HG03575 (cell line): ENCODE results near the gene ACOXL.
"Not testable (repeated sequence)": the region's sequence is repeated elsewhere in the genome, so short reads cannot be mapped to it uniquely, and the experiment has no call there.

ENCODE experiments used
- ATAC-seq: cut with Tn5 transposase; IDR thresholded peaks from one replicate; pipeline ENCODE4 v1.9.1; 2021; ENCODE audit not compliant: unreplicated experiment, insufficient number of reproducible peaks, low FRiP score; ENCODE audit errors: extremely low read depth

The ACOXL gene

GRCh38 chr2:111032721-111033429 is 300.5 kb downstream of the ACOXL start:
- no peak for ATAC-seq

DNA sequence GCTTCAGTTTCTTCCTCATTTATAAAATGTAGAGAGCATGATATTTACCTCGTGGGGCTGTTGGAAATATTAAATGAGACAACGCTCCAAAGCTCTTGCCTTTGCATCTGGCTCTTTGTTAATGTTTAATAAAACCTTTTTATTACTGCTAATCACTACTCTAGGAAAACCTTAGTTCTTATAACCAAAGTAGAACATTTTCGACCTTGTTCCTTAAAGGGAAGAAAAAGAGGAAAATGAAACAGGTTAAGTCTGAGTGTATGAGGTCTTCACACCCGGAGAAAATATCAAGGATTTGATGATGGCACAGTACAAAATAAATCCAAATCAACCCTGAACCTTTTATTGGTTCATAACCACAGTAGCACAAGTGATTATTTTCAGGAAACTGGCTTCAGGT is 301.8 kb downstream of the ACOXL start:
- no peak for ATAC-seq

GRCh38 chr2:111034606-111035005 is 302.2 kb downstream of the ACOXL start:
- ATAC-seq, result no peak

DNA sequence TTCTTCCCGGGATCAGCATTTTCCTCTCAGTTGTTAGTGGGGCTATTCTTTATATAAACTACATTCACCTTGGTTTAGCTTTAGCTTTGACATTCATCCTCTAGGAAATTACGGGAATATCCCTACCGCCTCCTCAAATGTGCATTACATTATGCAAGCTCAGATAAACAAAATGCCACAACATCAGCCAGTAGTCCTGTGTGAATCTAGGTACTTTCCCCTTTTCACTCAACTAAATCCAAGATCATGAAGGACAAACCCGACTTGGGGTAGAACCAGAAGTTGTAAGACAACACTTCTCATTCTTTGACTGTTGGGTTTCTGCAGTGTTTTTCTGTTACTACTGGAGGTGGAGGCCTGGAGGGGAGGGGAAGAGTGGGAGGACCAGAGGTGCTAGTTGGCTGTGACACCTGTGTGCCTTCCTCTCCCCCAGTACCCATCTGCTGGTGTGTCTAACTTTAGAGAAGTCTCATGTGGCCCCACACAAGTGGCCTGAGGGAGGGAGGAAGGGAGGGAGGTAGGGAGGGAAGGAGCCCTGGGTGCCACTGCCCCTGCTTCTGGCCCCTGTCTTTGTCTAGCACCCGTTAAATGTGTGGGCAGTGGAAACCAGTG is 303.6 kb downstream of the ACOXL start:
- no peak for ATAC-seq

DNA sequence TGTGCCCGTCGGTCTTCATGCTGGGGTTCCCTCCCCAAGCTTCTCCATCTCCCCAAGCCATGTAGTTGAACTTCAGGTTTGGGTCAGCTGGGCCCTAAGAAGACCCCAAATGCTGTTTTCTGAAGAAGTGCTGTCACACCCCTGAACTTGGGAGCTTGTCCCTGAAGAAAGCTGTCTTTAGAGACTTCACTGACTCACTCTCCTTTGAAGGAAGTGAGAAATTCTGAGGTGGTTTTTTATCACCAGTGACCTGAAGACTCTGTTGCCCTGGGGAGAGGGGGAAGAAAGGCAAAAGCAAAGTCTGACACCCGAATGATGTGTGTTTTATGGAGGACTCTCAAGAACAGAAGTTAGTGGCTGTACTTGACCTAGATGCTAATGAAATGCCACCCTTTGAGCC is 304.8 kb downstream of the ACOXL start:
- ATAC-seq, result no peak

- ATAC-seq, result no peak
These were observed 307.4 kb downstream of the ACOXL start for GRCh38 chr2:111039628-111040383.

GRCh38 chr2:111041398-111042202 is 309.2 kb downstream of the ACOXL start:
- ATAC-seq, result no peak

DNA sequence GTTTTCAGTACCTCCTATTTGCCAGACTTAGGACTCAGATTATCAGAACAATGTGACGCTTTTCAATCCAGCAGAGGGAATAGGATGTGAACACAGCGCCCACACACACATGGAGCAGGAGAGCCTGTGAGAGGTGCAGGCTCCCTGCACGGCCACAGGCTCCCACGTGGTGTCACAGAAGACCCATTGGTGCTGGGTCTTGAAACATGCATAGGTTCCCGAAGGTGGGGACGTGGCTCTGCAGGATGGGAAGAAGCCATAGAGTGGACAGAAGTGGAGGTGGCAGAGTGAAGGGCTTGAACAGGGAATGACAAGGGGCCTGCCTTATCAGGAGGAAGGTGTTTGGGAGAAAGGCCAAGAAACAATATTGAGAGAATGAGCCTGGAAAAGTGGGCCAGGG is 309.9 kb downstream of the ACOXL start:
- no peak for ATAC-seq

DNA sequence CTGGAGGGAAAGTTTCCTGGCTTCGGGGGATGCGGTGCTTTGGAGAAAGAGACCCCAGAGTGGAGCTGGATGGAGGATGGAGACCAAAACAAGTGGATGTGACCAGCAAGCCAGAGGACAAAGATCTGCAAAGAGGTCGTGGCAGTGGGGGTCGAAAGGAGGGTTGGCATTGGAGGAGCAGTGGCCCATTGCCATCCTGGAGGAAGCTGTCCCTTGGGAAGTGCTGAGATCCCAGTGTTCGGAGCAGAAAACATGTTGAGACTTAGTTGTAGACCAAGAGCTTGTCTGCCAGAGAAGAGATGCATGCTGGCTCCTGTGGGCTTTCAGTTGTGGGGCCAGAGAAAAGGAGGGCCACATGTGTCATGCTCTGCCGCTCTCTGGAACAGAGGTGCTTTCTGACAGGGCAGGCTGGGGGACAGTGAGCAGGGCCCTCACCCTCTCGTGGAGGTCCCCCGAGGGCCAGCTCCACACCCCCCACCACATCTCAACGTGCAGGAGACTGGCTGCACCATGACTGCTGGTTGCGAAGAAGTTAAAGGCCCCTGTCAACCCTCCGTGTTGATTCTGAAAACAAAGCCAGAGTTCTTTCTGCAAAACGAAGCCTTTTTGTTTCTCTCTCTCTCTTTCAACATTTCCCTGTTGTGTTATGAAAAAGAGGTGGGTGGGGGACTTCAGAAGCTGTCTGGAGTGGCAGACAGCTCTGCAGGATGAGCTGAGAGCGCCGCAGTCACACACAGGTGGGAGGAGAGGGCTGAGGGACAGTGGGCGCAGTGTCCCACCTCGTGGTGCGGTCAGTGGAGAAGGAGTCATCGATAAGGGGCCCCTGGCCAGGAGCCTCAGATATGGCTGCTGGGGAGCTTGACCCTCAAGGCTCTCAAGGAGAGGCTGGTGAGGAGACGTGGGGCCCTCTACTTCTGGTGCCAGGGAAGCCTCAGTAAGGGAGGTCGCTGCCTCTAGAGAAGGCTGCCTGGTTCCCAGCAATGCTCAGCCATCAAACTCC is 310.7 kb downstream of the ACOXL start:
- ATAC-seq, result no peak

DNA sequence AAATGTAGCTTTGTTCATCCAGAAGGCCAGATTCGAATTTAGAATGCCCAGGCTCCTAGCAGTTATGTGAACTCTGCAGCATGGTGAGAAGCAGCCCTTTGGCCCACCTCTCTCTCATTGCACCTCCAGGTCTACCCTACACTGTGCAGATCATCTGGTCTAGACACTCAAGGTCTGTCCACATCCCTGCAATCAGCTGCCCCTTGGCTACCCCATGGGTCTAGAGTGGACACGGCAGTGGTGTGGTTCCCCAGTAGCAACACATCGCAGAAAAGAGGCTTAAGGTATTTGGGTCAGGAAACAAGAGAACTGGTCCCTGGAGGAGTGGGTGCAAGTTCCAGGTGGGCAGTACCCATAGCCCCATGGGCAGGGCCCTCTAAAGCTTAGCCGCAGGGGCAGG is 311.7 kb downstream of the ACOXL start:
- ATAC-seq, result no peak

GRCh38 chr2:111045236-111045635 is 312.9 kb downstream of the ACOXL start:
- ATAC-seq, result not testable (repeated sequence)

- ATAC-seq, result no peak
These were observed 313.5 kb downstream of the ACOXL start for GRCh38 chr2:111045771-111046444.

DNA sequence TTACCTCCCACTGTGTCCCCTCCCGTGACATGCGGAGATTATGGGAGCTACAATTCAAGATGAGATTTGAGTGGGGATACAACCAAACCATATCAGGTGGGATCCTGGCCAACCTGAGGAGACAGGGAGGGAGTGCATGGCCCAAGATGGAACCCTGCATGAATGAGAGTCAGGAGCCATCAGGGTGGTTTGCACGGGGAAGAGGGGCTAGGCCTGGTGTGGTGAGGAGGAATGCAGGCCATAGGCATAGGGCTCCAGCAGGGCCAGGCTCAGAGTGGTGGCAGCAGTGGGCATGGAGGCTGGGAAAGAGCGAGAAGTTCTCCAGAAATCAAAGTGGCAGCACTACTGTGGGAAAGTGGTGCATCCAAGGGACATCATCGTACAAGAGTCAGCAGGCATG is 314.3 kb downstream of the ACOXL start:
- ATAC-seq, result no peak

- ATAC-seq, result no peak
These were observed 316.7 kb downstream of the ACOXL start for GRCh38 chr2:111048856-111049768.

DNA sequence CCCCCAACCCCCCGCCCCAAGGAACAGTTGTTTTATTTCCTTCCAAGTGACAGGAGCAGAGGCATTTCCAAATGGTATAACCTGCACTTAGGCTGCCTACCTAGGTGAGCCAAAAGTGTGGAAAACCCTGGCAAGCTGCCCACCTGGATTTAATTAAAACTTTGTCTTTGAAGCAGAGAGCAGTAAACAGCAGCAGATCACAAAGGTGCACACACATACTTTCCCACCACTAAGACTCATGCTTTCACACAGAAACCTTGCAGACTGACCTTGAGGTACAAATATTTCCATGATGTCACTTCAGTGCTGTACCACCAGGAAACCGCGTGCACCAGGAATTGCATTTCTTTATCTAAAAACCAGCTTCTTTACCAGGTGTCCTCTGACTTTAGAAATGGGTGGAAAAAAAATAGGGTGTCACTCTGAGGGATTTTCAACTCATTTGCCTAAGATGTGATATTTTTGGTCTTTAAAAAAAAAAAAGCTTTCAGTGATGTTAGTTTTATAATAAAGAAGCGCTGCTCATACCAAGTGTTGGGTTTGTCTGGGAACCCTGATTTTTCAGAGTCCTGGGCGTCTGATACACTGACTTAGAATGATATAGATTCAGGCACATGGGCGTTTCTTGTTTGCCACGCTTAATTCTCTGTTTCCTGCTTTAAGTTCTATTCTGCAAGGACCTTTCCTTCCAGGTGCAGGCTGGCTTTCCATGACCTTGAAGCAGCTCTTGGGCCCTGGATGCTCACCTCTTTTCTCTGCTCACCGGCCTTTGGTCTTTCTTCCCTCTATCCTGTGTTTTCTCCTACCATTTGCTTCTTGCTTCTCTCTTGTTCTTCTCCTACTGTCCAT is 317.6 kb downstream of the ACOXL start:
- ATAC-seq, result no peak
